ENCODE data around the gene HMGXB3. TPM values are rescaled to one million over a fixed set of nuclear protein-coding genes. Genes with fewer than 3 reads are reported as not detected.
A peak's percentile ranks its signal among the peaks of the same experiment; 100 is the strongest.

The HMGXB3 gene
- total and polyA plus RNA-seq, 2 of the 13 experiments (the other 11 are each of a cell fraction or from before 2014, with no cell fraction given): 18.8 to 23.8 TPM

DNA sequence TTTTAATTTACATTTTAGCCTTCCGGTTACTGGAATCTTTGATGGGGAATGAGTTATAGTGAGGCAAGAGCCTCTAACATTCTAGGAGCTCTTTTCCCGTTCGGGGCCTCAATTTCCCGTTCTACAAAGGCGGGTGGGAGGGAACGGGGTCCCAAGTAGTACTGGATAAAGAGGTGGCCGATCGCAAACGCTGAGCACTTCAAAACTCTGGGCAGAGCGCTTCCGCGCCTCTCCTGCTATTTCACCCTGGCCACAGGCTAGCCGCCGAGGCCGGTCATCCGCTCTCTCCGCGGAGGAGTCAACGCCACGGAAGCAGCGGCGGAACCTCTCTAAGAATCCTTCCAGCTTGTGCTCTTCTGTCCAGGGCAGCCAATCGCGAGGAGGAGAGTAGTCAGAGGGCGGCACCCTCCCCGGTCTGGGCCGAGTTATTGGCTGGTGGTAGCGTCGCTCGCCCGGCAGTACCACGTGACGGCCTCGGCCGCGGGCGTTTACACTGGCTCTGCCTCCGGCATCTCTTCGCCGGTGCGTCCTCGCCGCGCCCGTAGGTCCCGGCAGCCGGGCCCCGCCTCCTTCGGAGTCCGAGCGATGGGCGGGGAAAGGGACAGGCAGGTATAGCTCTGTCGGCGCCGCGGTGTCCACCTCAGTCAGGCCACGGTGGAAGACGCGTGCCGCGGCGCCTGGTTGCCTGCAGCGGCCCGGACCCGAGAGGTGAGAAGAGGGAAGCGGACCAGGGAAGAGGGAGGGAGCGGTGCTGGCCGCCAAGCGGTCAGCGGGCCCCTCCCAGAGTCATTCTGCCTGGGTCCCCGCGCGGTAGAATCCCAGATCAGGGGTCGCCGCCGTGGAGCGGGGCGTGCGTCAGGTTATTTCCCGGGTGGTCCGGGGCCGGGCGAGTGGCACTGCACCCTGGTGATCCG is 40.0 kb upstream of the HMGXB3 start, which contains the start of gene SLC26A2:
TSS of gene SLC26A2 (plus strand) at position 487 of the 914 bp plus-strand sequence. CDS start 16,895 bp downstream, outside the sequence.
- in situ Hi-C loops (cut with HindIII; ENCODE audit: extremely low pct_ligation_motif_present, low pct_unique_long_range_greater_than_20kb): no loop called here
- ATAC-seq (peak; percentile 99), DNase-seq (ENCODE audit: low spot score) (peak; percentile 92), FAIRE-seq (peak; percentile 15)
- POLR2A ChIA-PET: interaction anchor here (0.7 to 3.4 kb wide), 13 partner anchors 9 to 509 kb away, joined by 3 to 17 read pairs (median 4); partner anchors contain the start of genes HMGXB3 and TIGD6
- intact Hi-C loops (cut with micrococcal nuclease; ENCODE audit: unreplicated experiment): loop anchor here (1.0 to 2.0 kb wide), 2 partner anchors 28 to 30 kb away; no protein-coding TSS in a partner anchor
- H3K4me2 ChIP-seq (ENCODE audit: low read depth, low read length): peak within 1 kb of the TSS; percentile 91
- no peaks in the 10 kb centered on the region for H3K27me3 ChIP-seq (ENCODE audit: control insufficient read depth in 1 of 2, insufficient read depth in 2 of 2, low read length in 2 of 2)
- H3K9ac ChIP-seq (ENCODE audit: insufficient read depth, low read depth, low read length): peak within 1 kb of the TSS; percentile 57
- peak within 1 kb of the TSS; percentile 51 to 77 (median 69) for H3K4me3 ChIP-seq (replicated peaks in 1 of 3; ENCODE audit: insufficient read depth in 1 of 3, low read depth in 2 of 3, low read length in 3 of 3)
- peak within 1 kb of the TSS; percentile 52 for H3K27ac ChIP-seq (ENCODE audit: extremely low read length, insufficient read depth, low read length)
- BruUV-seq (replicated peaks): TSS peak; percentile 77
- H2AFZ ChIP-seq (ENCODE audit: low read length): peak within 1 kb of the TSS; percentile 20
- H3K9me3 ChIP-seq (ENCODE audit: low read length): no peaks in the 10 kb centered on the region
- no peaks in the 10 kb centered on the region for H3K36me3 ChIP-seq (replicated peaks in 1 of 2; ENCODE audit: control insufficient read depth in 1 of 2, insufficient read depth in 2 of 2, low read length in 2 of 2)
- no peaks in the 10 kb centered on the region for H4K20me1 ChIP-seq (ENCODE audit: insufficient read depth, low read length)
- CTCF ChIA-PET (ENCODE audit: low intra/inter-chr PET ratio, low total read pairs): interaction anchor here (1.0 to 2.5 kb wide), 3 partner anchors 9 to 123 kb away, joined by 5 to 10 read pairs (median 6); no protein-coding TSS in a partner anchor
- peaks cover 50% of the 10 kb centered on the region for H3K4me1 ChIP-seq (ENCODE audit: insufficient read depth, low read length)
- no peaks in the 10 kb centered on the region for H3K79me2 ChIP-seq (ENCODE audit: insufficient read depth, low read length)
- WGBS (ENCODE audit: low lambda C conversion rate): 2% methylated on average over 17 of the region's 84 CpGs
- TF ChIP-seq MAZ (IDR thresholded peaks at IDR 0.05; ENCODE audit: borderline replicate concordance, low read depth, low read length) (no peak), MAZ (CRISPR knock-in tag; IDR thresholded peaks at IDR 0.05; ENCODE audit: low read depth) (peak; percentile 27; the same call in 1 of the 2 replicates), ZNF776 (CRISPR knock-in tag; IDR thresholded peaks at IDR 0.05) (peak; percentile 76; the same call in 1 of the 2 replicates), ZFP62 (CRISPR knock-in tag; IDR thresholded peaks at IDR 0.05) (no peak), ZNF577 (CRISPR knock-in tag; IDR thresholded peaks at IDR 0.05; ENCODE audit: borderline replicate concordance, low read depth) (no peak), TAF1 (CRISPR knock-in tag; IDR thresholded peaks at IDR 0.05) (peak; percentile 73), AGO2 (optimal IDR thresholded peaks at IDR 0.05; ENCODE audit: low read depth, low read length) (peak; percentile 44), ZNF724P (CRISPR knock-in tag; IDR thresholded peaks at IDR 0.05; ENCODE audit: borderline replicate concordance) (peak; percentile 60; the same call in 1 of the 2 replicates), ZNF790 (CRISPR knock-in tag; IDR thresholded peaks at IDR 0.05; ENCODE audit: borderline replicate concordance) (peak; percentile 82), NCOA1 (CRISPR knock-in tag; IDR thresholded peaks at IDR 0.05) (0 out of 2 replicates have a peak, but pooled peaks have one; percentile 55), FOXK1 (CRISPR knock-in tag; IDR thresholded peaks at IDR 0.05; ENCODE audit: borderline replicate concordance, low read depth) (peak; percentile 78), SALL2 (CRISPR knock-in tag; IDR thresholded peaks at IDR 0.05) (peak; percentile 55; the same call in 1 of the 2 replicates), THRA (CRISPR knock-in tag; IDR thresholded peaks at IDR 0.05; ENCODE audit: borderline replicate concordance) (no peak), ZBTB3 (CRISPR knock-in tag; IDR thresholded peaks at IDR 0.05; ENCODE audit: borderline replicate concordance, low read depth) (no peak), RORA (CRISPR knock-in tag; IDR thresholded peaks at IDR 0.05) (peak; percentile 18; the same call in 1 of the 2 replicates), KAT8 (CRISPR knock-in tag; IDR thresholded peaks at IDR 0.05) (peak; percentile 84)
- TF ChIP-seq, protein P1, sequence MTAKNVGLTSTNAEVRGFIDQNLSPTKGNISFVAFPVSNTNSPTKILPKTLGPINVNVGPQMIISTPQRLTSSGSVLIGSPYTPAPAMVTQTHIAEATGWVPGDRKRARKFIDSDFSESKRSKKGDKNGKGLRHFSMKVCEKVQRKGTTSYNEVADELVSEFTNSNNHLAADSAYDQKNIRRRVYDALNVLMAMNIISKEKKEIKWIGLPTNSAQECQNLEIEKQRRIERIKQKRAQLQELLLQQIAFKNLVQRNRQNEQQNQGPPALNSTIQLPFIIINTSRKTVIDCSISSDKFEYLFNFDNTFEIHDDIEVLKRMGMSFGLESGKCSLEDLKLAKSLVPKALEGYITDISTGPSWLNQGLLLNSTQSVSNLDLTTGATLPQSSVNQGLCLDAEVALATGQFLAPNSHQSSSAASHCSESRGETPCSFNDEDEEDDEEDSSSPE (CRISPR knock-in tag; IDR thresholded peaks at IDR 0.05): peak; percentile 54
- TF ChIP-seq, protein P2, sequence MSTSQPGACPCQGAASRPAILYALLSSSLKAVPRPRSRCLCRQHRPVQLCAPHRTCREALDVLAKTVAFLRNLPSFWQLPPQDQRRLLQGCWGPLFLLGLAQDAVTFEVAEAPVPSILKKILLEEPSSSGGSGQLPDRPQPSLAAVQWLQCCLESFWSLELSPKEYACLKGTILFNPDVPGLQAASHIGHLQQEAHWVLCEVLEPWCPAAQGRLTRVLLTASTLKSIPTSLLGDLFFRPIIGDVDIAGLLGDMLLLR (CRISPR knock-in tag; IDR thresholded peaks at IDR 0.05): 0 out of 2 replicates have a peak, but pooled peaks have one; percentile 28
- TF ChIP-seq, protein P3, sequence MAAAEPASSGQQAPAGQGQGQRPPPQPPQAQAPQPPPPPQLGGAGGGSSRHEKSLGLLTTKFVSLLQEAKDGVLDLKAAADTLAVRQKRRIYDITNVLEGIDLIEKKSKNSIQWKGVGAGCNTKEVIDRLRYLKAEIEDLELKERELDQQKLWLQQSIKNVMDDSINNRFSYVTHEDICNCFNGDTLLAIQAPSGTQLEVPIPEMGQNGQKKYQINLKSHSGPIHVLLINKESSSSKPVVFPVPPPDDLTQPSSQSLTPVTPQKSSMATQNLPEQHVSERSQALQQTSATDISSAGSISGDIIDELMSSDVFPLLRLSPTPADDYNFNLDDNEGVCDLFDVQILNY (CRISPR knock-in tag; conservative IDR thresholded peaks at IDR 0.05): no peak
